ENCODE results near the gene SNRNP40.

- TF ChIP-seq POLR2A (IDR thresholded peaks at IDR 0.05; ENCODE audit: low read depth, low read length) (no peak), POLR2AphosphoS5 (IDR thresholded peaks at IDR 0.05; ENCODE audit: low read depth, low read length) (no peak)
Observed at GRCh38 chr1:31215065-31215570, 81.5 kb downstream of the SNRNP40 start.

Measured in GM12892 (cell line).